HepG2 (cell line): Measurements from ENCODE around the gene MYO1B.

Experiments
- ARHGAP35 ChIP-seq: sonication (generic); formaldehyde crosslinking; IDR thresholded peaks from 2 replicates; pipeline ENCODE4 v1.9.0; 2022; ENCODE audit warnings: mild to moderate bottlenecking, inconsistent platforms, moderate library complexity, missing genetic modification reagents, borderline replicate concordance
- CHD2 ChIP-seq: IDR thresholded peaks from 2 replicates; pipeline ENCODE4 v1.6.1; 2011; ENCODE audit warnings: low read depth, low read length, improper control_type of control experiment
- KAT7 ChIP-seq: IDR thresholded peaks from 2 replicates; pipeline ENCODE4 v1.6.1; 2018; ENCODE audit warnings: borderline replicate concordance, missing compliant biosample characterization
- NFIB ChIP-seq: sonication (generic); formaldehyde crosslinking; IDR thresholded peaks from 2 replicates; pipeline ENCODE4 v1.9.0; 2021; ENCODE audit warnings: missing genetic modification reagents, mild to moderate bottlenecking, borderline replicate concordance
- RNF2 ChIP-seq: fragments of 450-650 bp; conservative IDR thresholded peaks from 2 replicates; pipeline ENCODE4 v1.6.1; 2016; ENCODE audit warnings: low read depth
- ZFX ChIP-seq: sonication (generic); formaldehyde crosslinking; IDR thresholded peaks from 2 replicates; pipeline ENCODE4 v1.4.0; 2020; ENCODE audit warnings: mild to moderate bottlenecking, low read depth, missing genetic modification reagents, moderate library complexity
- ZNF343 ChIP-seq: sonication (generic); formaldehyde crosslinking; IDR thresholded peaks from 2 replicates; pipeline ENCODE4 v1.4.0; 2020; ENCODE audit warnings: mild to moderate bottlenecking, missing genetic modification reagents
- ZNF354B ChIP-seq: sonication (generic); formaldehyde crosslinking; IDR thresholded peaks from 2 replicates; pipeline ENCODE4 v1.8.0; 2022; ENCODE audit warnings: mild to moderate bottlenecking, missing genetic modification reagents
- ZNF883 ChIP-seq: sonication (generic); formaldehyde crosslinking; IDR thresholded peaks from 2 replicates; pipeline ENCODE4 v1.5.1; 2020; ENCODE audit warnings: mild to moderate bottlenecking, missing genetic modification reagents; ENCODE audit errors: not compliant biosample characterization
- TF ChIP-seq, protein P1 (sequence below): sonication (generic); formaldehyde crosslinking; IDR thresholded peaks from 2 replicates; pipeline ENCODE4 v1.4.0; 2020; ENCODE audit warnings: missing genetic modification reagents
- TF ChIP-seq, protein P2 (sequence below): sonication (generic); formaldehyde crosslinking; IDR thresholded peaks from 2 replicates; pipeline ENCODE4 v1.5.0; 2020; ENCODE audit warnings: mild to moderate bottlenecking, missing genetic modification reagents, moderate library complexity

DNA sequence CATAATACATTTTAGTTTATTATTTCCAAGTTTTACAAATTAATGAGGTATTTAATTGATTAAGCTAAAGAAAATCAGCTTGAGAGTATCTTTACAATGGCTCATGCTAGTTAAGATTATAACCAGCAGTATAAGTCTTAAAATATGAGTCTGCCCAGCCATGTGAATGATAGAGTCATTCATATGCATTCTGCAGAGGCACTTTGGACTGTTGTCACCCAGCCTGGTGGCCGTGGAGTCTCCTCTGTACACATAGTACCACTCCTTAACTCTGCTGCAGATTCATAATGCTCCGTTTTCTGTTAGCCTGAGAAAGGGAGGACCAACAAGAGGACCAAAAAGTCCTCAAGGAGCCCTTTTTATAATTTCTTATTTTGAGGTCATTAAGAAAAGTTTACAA, 148.8 kb downstream of the MYO1B start:
- TF ChIP-seq ZNF354B (CRISPR knock-in tag): no peak
- TF ChIP-seq, protein P1, sequence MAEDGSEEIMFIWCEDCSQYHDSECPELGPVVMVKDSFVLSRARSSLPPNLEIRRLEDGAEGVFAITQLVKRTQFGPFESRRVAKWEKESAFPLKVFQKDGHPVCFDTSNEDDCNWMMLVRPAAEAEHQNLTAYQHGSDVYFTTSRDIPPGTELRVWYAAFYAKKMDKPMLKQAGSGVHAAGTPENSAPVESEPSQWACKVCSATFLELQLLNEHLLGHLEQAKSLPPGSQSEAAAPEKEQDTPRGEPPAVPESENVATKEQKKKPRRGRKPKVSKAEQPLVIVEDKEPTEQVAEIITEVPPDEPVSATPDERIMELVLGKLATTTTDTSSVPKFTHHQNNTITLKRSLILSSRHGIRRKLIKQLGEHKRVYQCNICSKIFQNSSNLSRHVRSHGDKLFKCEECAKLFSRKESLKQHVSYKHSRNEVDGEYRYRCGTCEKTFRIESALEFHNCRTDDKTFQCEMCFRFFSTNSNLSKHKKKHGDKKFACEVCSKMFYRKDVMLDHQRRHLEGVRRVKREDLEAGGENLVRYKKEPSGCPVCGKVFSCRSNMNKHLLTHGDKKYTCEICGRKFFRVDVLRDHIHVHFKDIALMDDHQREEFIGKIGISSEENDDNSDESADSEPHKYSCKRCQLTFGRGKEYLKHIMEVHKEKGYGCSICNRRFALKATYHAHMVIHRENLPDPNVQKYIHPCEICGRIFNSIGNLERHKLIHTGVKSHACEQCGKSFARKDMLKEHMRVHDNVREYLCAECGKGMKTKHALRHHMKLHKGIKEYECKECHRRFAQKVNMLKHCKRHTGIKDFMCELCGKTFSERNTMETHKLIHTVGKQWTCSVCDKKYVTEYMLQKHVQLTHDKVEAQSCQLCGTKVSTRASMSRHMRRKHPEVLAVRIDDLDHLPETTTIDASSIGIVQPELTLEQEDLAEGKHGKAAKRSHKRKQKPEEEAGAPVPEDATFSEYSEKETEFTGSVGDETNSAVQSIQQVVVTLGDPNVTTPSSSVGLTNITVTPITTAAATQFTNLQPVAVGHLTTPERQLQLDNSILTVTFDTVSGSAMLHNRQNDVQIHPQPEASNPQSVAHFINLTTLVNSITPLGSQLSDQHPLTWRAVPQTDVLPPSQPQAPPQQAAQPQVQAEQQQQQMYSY (CRISPR knock-in tag): no peak
- no peak for TF ChIP-seq ZNF343
- TF ChIP-seq ARHGAP35 (CRISPR knock-in tag): no peak
- TF ChIP-seq ZFX (CRISPR knock-in tag): no peak
- TF ChIP-seq, protein P2, sequence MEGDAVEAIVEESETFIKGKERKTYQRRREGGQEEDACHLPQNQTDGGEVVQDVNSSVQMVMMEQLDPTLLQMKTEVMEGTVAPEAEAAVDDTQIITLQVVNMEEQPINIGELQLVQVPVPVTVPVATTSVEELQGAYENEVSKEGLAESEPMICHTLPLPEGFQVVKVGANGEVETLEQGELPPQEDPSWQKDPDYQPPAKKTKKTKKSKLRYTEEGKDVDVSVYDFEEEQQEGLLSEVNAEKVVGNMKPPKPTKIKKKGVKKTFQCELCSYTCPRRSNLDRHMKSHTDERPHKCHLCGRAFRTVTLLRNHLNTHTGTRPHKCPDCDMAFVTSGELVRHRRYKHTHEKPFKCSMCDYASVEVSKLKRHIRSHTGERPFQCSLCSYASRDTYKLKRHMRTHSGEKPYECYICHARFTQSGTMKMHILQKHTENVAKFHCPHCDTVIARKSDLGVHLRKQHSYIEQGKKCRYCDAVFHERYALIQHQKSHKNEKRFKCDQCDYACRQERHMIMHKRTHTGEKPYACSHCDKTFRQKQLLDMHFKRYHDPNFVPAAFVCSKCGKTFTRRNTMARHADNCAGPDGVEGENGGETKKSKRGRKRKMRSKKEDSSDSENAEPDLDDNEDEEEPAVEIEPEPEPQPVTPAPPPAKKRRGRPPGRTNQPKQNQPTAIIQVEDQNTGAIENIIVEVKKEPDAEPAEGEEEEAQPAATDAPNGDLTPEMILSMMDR (CRISPR knock-in tag): no peak
- TF ChIP-seq ZNF883 (CRISPR knock-in tag): no peak
- TF ChIP-seq CHD2: no peak
- no peak for TF ChIP-seq RNF2
- TF ChIP-seq KAT7 (CRISPR knock-in tag): no peak
- TF ChIP-seq NFIB: no peak
